ENCODE data around the gene RNF157.

RNF157 gene

GRCh38 chr17:76277300-76278267 lies 37.3 kb upstream of the RNF157 start:
- H3K27ac ChIP-seq = peak overlapping the region; percentile 85
- no peak for TF ChIP-seq CTCF (conservative IDR thresholded peaks at IDR 0.05)
- TF ChIP-seq ZFX (IDR thresholded peaks at IDR 0.05) = no peak

GRCh38 chr17:76276461-76277299 lies 36.4 kb upstream of the RNF157 start:
- peak overlapping the region; percentile 5; the same call in 1 of the 2 replicates for H3K27ac ChIP-seq
- TF ChIP-seq ZFX (IDR thresholded peaks at IDR 0.05) = no peak
- TF ChIP-seq CTCF (conservative IDR thresholded peaks at IDR 0.05) = no peak

GRCh38 chr17:76276069-76276431 lies 35.8 kb upstream of the RNF157 start:
- TF ChIP-seq CTCF (conservative IDR thresholded peaks at IDR 0.05) (no peak), ZFX (IDR thresholded peaks at IDR 0.05) (no peak)
- H3K27ac ChIP-seq = no peak overlapping the region

- no peak overlapping the region for H3K27ac ChIP-seq
- TF ChIP-seq ZFX (IDR thresholded peaks at IDR 0.05) (no peak), CTCF (conservative IDR thresholded peaks at IDR 0.05) (no peak)
Measured at GRCh38 chr17:76275382-76276068, 35.2 kb upstream of the RNF157 start.

- H3K27ac ChIP-seq = peak overlapping the region; percentile 2; the same call in 1 of the 2 replicates
- TF ChIP-seq CTCF (conservative IDR thresholded peaks at IDR 0.05) (no peak), ZFX (IDR thresholded peaks at IDR 0.05) (no peak)
Measured at GRCh38 chr17:76274112-76274956, 34.0 kb upstream of the RNF157 start.

GRCh38 chr17:76273445-76274111 lies 33.3 kb upstream of the RNF157 start:
- H3K27ac ChIP-seq = no peak overlapping the region
- TF ChIP-seq ZFX (IDR thresholded peaks at IDR 0.05) = no peak
- no peak for TF ChIP-seq CTCF (conservative IDR thresholded peaks at IDR 0.05)
